GM12873 (cell line): ENCODE results near the gene NFATC3.

Experiments used
- CTCF ChIP-seq: IDR thresholded peaks from 2 replicates; pipeline ENCODE4 v1.5.1; 2012; ENCODE audit warnings: low read depth, mild to moderate bottlenecking, moderate library complexity, low read length, control low read depth; ENCODE audit not compliant: insufficient read depth; ENCODE audit errors: missing control alignments

NFATC3 gene

GRCh38 chr16:68049449-68049848, 35.7 kb upstream of the NFATC3 start:
- peak; percentile 0 for TF ChIP-seq CTCF

- TF ChIP-seq CTCF, result no peak
Observed at GRCh38 chr16:68055395-68055794, 29.8 kb upstream of the NFATC3 start.

- TF ChIP-seq CTCF, result no peak
Observed at GRCh38 chr16:68059804-68060203, 25.4 kb upstream of the NFATC3 start.

- TF ChIP-seq CTCF, result no peak
Observed at GRCh38 chr16:68061396-68061795, 23.8 kb upstream of the NFATC3 start.

GRCh38 chr16:68062910-68063393, 22.2 kb upstream of the NFATC3 start:
- no peak for TF ChIP-seq CTCF

- peak; percentile 92 for TF ChIP-seq CTCF
Observed at GRCh38 chr16:68064791-68065365, 20.3 kb upstream of the NFATC3 start.

- TF ChIP-seq CTCF, result no peak
Observed at GRCh38 chr16:68065716-68066305, 19.4 kb upstream of the NFATC3 start.

GRCh38 chr16:68066763-68067162, 18.4 kb upstream of the NFATC3 start:
- no peak for TF ChIP-seq CTCF
